IMR-90 (cell line): ENCODE results near the gene VEGFA. TPM values are rescaled to one million over a fixed set of nuclear protein-coding genes. Genes with fewer than 3 reads are reported as not detected.
A peak's percentile ranks its signal among the peaks of the same experiment; 100 is the strongest.

ENCODE experiments used
- ATAC-seq: fragments of 200-7000 bp; cut with Tn5 transposase; 2 replicates; pipeline ENCODE4 v1.9.1; 2020; ENCODE audit warnings: low read depth, mild to moderate bottlenecking, moderate library complexity
- BruUV-seq: library from RNA; stranded (reverse); fragments of 400-500 nt; replicated peaks from 2 replicates; lab custom pipeline; 2021; lab: Mats Ljungman, UMichigan
- CTCF ChIA-PET: fragments of 300-600 bp; formaldehyde crosslinking; extraction: SDS; loops from one replicate; lab custom pipeline; 2021; ENCODE audit warnings: antibody characterized with exemption; lab: Yijun Ruan, JAX
- POLR2A ChIA-PET: fragments of 300-600 bp; sonication (Branson Sonifier 250); formaldehyde crosslinking; loops from one replicate; lab custom pipeline; 2022; ENCODE audit warnings: antibody characterized with exemption; ENCODE audit not compliant: unreplicated experiment; lab: Charles Lee
- DNase-seq: peaks from one replicate; pipeline ENCODE4 v3.0.0; 2013
- H2AFZ ChIP-seq: replicated peaks from 2 replicates; pipeline ENCODE3; 2013; ENCODE audit warnings: low read length, mild to moderate bottlenecking; ENCODE audit not compliant: poor library complexity
- H2AK5ac ChIP-seq: 2 replicates; pipeline ENCODE4 v1.6.1; 2013; ENCODE audit warnings: low read depth, low read length, inconsistent platforms
- H2AK9ac ChIP-seq: replicated peaks from 2 replicates; pipeline ENCODE3; 2013; ENCODE audit warnings: mild to moderate bottlenecking, low read depth, low read length, moderate library complexity; ENCODE audit not compliant: poor library complexity
- H2BK120ac ChIP-seq: 2 replicates; pipeline ENCODE4 v1.6.1; 2013; ENCODE audit warnings: low read depth, low read length, inconsistent platforms
- H2BK15ac ChIP-seq: 3 replicates; pipeline ENCODE4 v1.6.1; 2013; ENCODE audit warnings: low read depth, low read length, inconsistent platforms
- H2BK20ac ChIP-seq: 2 replicates; pipeline ENCODE4 v1.6.1; 2013; ENCODE audit warnings: low read depth, mild to moderate bottlenecking, inconsistent platforms, low read length, moderate library complexity
- H2BK5ac ChIP-seq: 2 replicates; pipeline ENCODE4 v1.6.1; 2013; ENCODE audit warnings: mild to moderate bottlenecking, low read depth, low read length, inconsistent platforms; ENCODE audit not compliant: poor library complexity, severe bottlenecking
- H3K14ac ChIP-seq: replicated peaks from 2 replicates; pipeline ENCODE4 v1.6.1; 2013; ENCODE audit warnings: low read depth, low read length, inconsistent platforms
- H3K18ac ChIP-seq: 2 replicates; pipeline ENCODE4 v1.6.1; 2013; ENCODE audit warnings: low read depth, low read length, control low read depth
- H3K23ac ChIP-seq: 2 replicates; pipeline ENCODE4 v1.6.1; 2013; ENCODE audit warnings: low read depth, low read length, inconsistent platforms
- H3K27ac ChIP-seq: 2 replicates; pipeline ENCODE4 v1.5.1; 2013; ENCODE audit warnings: mild to moderate bottlenecking, control low read depth, low read length; ENCODE audit not compliant: insufficient read depth
- H3K27me3 ChIP-seq: 2 replicates; pipeline ENCODE4 v1.6.1; 2013; ENCODE audit warnings: low read length; ENCODE audit not compliant: control insufficient read depth, insufficient read depth
- H3K36me3 ChIP-seq: 2 replicates; pipeline ENCODE4 v1.6.1; 2013; ENCODE audit warnings: low read length, mixed read lengths; ENCODE audit not compliant: control insufficient read depth, insufficient read depth
- H3K4ac ChIP-seq: 2 replicates; pipeline ENCODE4 v1.6.1; 2013; ENCODE audit warnings: low read depth, low read length, inconsistent platforms
- H3K4me1 ChIP-seq: 2 replicates; pipeline ENCODE4 v1.6.1; 2013; ENCODE audit warnings: low read length, mixed read lengths; ENCODE audit not compliant: control insufficient read depth, insufficient read depth
- H3K4me2 ChIP-seq: 2 replicates; pipeline ENCODE4 v1.6.1; 2013; ENCODE audit warnings: low read depth, mild to moderate bottlenecking, control low read depth, low read length, moderate library complexity
- H3K4me3 ChIP-seq: 2 replicates; pipeline ENCODE4 v1.5.1; 2013; ENCODE audit warnings: low read depth, mild to moderate bottlenecking, control low read depth, low read length, moderate library complexity; ENCODE audit not compliant: insufficient read depth
- H3K56ac ChIP-seq: 2 replicates; pipeline ENCODE4 v1.6.1; 2013; ENCODE audit warnings: low read length, inconsistent platforms; ENCODE audit not compliant: insufficient read depth; ENCODE audit errors: extremely low read depth
- H3K79me1 ChIP-seq, 2 experiments: 2 replicates each; pipeline ENCODE4 v1.6.1; 2013; ENCODE audit warnings: low read length in 2 of 2, inconsistent platforms in 1 of 2, low read depth in 1 of 2
- H3K9ac ChIP-seq: 2 replicates; pipeline ENCODE4 v1.6.1; 2013; ENCODE audit warnings: low read depth, low read length, control low read depth
- H3K9me1 ChIP-seq: 2 replicates; pipeline ENCODE4 v1.6.1; 2013; ENCODE audit warnings: low read length, inconsistent platforms; ENCODE audit not compliant: insufficient read depth
- H3K9me3 ChIP-seq: 2 replicates; pipeline ENCODE4 v1.6.1; 2013; ENCODE audit warnings: low read length; ENCODE audit not compliant: control insufficient read depth, insufficient read depth
- H4K20me1 ChIP-seq: 2 replicates; pipeline ENCODE4 v1.6.1; 2013; ENCODE audit warnings: low read length, inconsistent platforms; ENCODE audit not compliant: insufficient read depth
- H4K5ac ChIP-seq: 2 replicates; pipeline ENCODE4 v1.6.1; 2013; ENCODE audit warnings: mild to moderate bottlenecking, low read depth, low read length, control low read depth
- H4K8ac ChIP-seq, 2 experiments: 2 replicates each; pipeline ENCODE4 v1.6.1; 2013; ENCODE audit warnings: low read depth in 2 of 2, low read length in 2 of 2, control low read depth in 1 of 2, inconsistent platforms in 1 of 2
- H4K91ac ChIP-seq: 2 replicates; pipeline ENCODE4 v1.6.1; 2013; ENCODE audit warnings: low read depth, low read length, inconsistent platforms; ENCODE audit not compliant: insufficient read depth
- BHLHE40 ChIP-seq: fragments of 150-350 bp; IDR thresholded peaks from 2 replicates; pipeline ENCODE4 v1.6.1; 2016; ENCODE audit warnings: mild to moderate bottlenecking, low read depth, low read length
- CEBPB ChIP-seq: IDR thresholded peaks from 2 replicates; pipeline ENCODE4 v1.6.1; 2012; ENCODE audit warnings: low read depth, low read length, improper control_type of control experiment
- CHD1 ChIP-seq: IDR thresholded peaks from 2 replicates; pipeline ENCODE4 v1.6.1; 2012; ENCODE audit warnings: low read depth, low read length, improper control_type of control experiment
- FOS ChIP-seq: fragments of 150-350 bp; IDR thresholded peaks from 2 replicates; pipeline ENCODE4 v1.6.1; 2016; ENCODE audit warnings: low read depth, low read length
- MAFK ChIP-seq: IDR thresholded peaks from 2 replicates; pipeline ENCODE4 v1.6.1; 2012; ENCODE audit warnings: low read depth, low read length, improper control_type of control experiment
- MAZ ChIP-seq: IDR thresholded peaks from 2 replicates; pipeline ENCODE4 v1.6.1; 2012; ENCODE audit warnings: low read depth, mild to moderate bottlenecking, low read length, improper control_type of control experiment, moderate library complexity, borderline replicate concordance
- MXI1 ChIP-seq: IDR thresholded peaks from 2 replicates; pipeline ENCODE4 v1.6.1; 2012; ENCODE audit warnings: low read depth, mild to moderate bottlenecking, low read length, moderate library complexity, borderline replicate concordance
- NFE2L2 ChIP-seq: fragments of 150-350 bp; IDR thresholded peaks from 2 replicates; pipeline ENCODE4 v1.6.1; 2016; ENCODE audit warnings: low read depth, mild to moderate bottlenecking, low read length
- POLR2A ChIP-seq: IDR thresholded peaks from 2 replicates; pipeline ENCODE4 v1.6.1; 2012; ENCODE audit warnings: mild to moderate bottlenecking, low read depth, low read length
- RCOR1 ChIP-seq: IDR thresholded peaks from 2 replicates; pipeline ENCODE4 v1.6.1; 2012; ENCODE audit warnings: mild to moderate bottlenecking, low read length, improper control_type of control experiment; ENCODE audit not compliant: insufficient replicate concordance
- RFX5 ChIP-seq: IDR thresholded peaks from 2 replicates; pipeline ENCODE4 v1.8.0; 2012; ENCODE audit warnings: low read depth, mild to moderate bottlenecking, low read length, moderate library complexity
- SMC3 ChIP-seq: fragments of 150-350 bp; IDR thresholded peaks from 2 replicates; pipeline ENCODE4 v1.6.1; 2016; ENCODE audit warnings: low read depth, mild to moderate bottlenecking, antibody characterized with exemption, low read length, moderate library complexity
- WGBS, 2 experiments: methylation state at CpG; one replicate each; pipeline versions ENCODE4 v1.1.5 to v1.1.7; 2013; ENCODE audit warnings: missing lambda C conversion rate in 2 of 2; ENCODE audit not compliant: insufficient read length in 1 of 2; ENCODE audit errors: extremely low coverage in 2 of 2; 5-methylcytosine and 5-hydroxymethylcytosine counted together
- dilution Hi-C: fragments of 300-500 bp; cut with HindIII; formaldehyde crosslinking; loops from one replicate; pipeline ENCODE4 v1.14.3; 2018; ENCODE audit warnings: low sequenced_read_pairs; ENCODE audit not compliant: unreplicated experiment
- in situ Hi-C: fragments of 300-500 bp; cut with MboI; formaldehyde crosslinking; loops from 3 replicates; pipeline ENCODE4 v1.14.3; 2019; ENCODE audit warnings: low sequenced_read_pairs, inconsistent platforms, mixed read lengths
- intact Hi-C: fragments of 100-400 bp; cut with micrococcal nuclease; formaldehyde crosslinking; loops from 2 replicates; pipeline ENCODE4 v1.10.0; 2022
- polyA plus RNA-seq, 3 experiments: library from polyadenylated mRNA; depleted of rRNA; stranded (reverse); fragments of >200 nt; gene quantifications; 2 replicates each; pipeline ENCODE4 v1.2.3, GENCODE V29; 2012; ENCODE audit warnings: low replicate concordance in 1 of 3
- total RNA-seq: library from RNA; depleted of rRNA; stranded (reverse); fragments of >200 nt; gene quantifications from 2 replicates; pipeline ENCODE4 v1.2.3, GENCODE V29; 2012
- TF ChIP-seq, protein P1 (sequence below): fragments of 150-350 bp; IDR thresholded peaks from 2 replicates; pipeline ENCODE4 v1.6.1; 2017; ENCODE audit warnings: mild to moderate bottlenecking, antibody characterized with exemption, low read length, low read depth
- TF ChIP-seq, protein P2 (sequence below): conservative IDR thresholded peaks from 2 replicates; pipeline ENCODE4 v1.5.1; 2012; ENCODE audit warnings: mild to moderate bottlenecking, low read depth, low read length, improper control_type of control experiment
- TF ChIP-seq, protein P3 (sequence below): fragments of 150-350 bp; IDR thresholded peaks from 2 replicates; pipeline ENCODE4 v1.6.1; 2016; ENCODE audit warnings: low read depth, mild to moderate bottlenecking, low read length, moderate library complexity, borderline replicate concordance

Gene VEGFA
- total and polyA plus RNA-seq, 2 of the 4 experiments (the other 2 are of a cell fraction): 190 to 234 TPM

DNA sequence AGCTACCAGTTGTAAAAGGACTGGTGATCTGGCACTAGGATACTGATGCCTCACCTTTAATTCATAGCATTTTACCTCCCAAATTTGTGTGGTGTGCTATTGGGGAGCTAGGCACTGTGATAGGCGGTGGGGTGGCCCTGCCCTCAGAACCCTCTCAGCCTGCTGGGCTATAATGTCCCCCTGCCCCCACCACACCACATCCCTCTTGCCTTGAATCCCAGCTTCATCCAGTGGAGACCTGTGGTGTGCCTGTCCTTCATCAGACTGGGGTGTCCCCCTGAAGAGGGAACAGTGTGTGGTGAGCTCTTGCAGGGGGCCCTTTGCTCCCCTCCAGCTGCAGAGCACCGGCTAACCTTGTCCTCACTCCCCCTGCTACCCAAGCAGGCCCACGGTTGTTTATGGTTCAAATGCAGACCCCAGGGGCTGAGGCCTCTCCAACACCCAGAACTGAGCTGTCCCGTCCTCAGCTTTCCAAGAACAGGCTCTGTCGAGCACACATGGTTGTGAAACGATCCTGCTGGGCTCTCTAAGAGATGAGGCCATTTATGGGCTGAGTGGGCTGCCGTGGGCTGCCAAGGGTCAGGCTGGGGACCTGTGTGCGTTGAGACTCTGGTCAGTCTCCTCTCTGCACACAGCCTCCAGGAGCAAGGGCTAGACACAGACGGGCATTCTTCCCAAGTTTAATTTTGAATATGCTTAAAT is 26.9 kb upstream of the VEGFA start:
- Histone ChIP-seq H4K8ac (no peak overlapping the region), H2AFZ (no peak overlapping the region), H3K23ac (no peak overlapping the region), H2AK9ac (no peak overlapping the region), H3K36me3 (no peaks in the 10 kb centered on the region), H3K18ac (no peak overlapping the region), H3K56ac (no peak overlapping the region), H2BK20ac (no peak overlapping the region), H3K9ac (no peak overlapping the region), H2AK5ac (no peak overlapping the region), H4K91ac (no peak overlapping the region), H2BK120ac (no peak overlapping the region), H3K9me1 (peaks cover 4% of the 10 kb centered on the region; the same call in 1 of the 2 replicates), H3K4me2 (no peak overlapping the region), H3K4me3 (no peak overlapping the region), H3K14ac (no peak overlapping the region), H2BK15ac (no peak overlapping the region), H2BK5ac (no peak overlapping the region), H4K20me1 (no peaks in the 10 kb centered on the region), H4K5ac (no peak overlapping the region), H3K4ac (no peak overlapping the region), H3K4me1 (peaks cover 2% of the 10 kb centered on the region; the same call in 1 of the 2 replicates), H3K9me3 (no peaks in the 10 kb centered on the region), H3K27ac (no peak overlapping the region), H3K79me1 (no peaks in the 10 kb centered on the region), H3K27me3 (peaks cover 32% of the 10 kb centered on the region)
- no TSS peak for BruUV-seq
- no peak for DNase-seq
- 20% methylated on average over 1 of the region's 9 CpGs; no CpG with 5 or more reads in 1 of the 2 experiments for WGBS, 2 experiments
- ATAC-seq: 0 out of 2 replicates have a peak, but pooled peaks have one; percentile 29
- dilution Hi-C loops (no loop called here), intact Hi-C loops (no loop called here), in situ Hi-C loops (no loop called here)
- CTCF ChIA-PET: interaction anchor here (0.6 kb wide), 1 partner anchor 34 kb away, joined by 3 read pairs; no protein-coding TSS in a partner anchor
- POLR2A ChIA-PET: no interaction called here
- TF ChIP-seq NFE2L2 (no peak), POLR2A (no peak), CEBPB (no peak), CHD1 (no peak), RFX5 (no peak), BHLHE40 (no peak), MXI1 (no peak), FOS (no peak), MAZ (no peak), MAFK (no peak), SMC3 (no peak), RCOR1 (no peak)
- TF ChIP-seq, protein P1, sequence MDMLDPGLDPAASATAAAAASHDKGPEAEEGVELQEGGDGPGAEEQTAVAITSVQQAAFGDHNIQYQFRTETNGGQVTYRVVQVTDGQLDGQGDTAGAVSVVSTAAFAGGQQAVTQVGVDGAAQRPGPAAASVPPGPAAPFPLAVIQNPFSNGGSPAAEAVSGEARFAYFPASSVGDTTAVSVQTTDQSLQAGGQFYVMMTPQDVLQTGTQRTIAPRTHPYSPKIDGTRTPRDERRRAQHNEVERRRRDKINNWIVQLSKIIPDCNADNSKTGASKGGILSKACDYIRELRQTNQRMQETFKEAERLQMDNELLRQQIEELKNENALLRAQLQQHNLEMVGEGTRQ: no peak
- TF ChIP-seq, protein P2, sequence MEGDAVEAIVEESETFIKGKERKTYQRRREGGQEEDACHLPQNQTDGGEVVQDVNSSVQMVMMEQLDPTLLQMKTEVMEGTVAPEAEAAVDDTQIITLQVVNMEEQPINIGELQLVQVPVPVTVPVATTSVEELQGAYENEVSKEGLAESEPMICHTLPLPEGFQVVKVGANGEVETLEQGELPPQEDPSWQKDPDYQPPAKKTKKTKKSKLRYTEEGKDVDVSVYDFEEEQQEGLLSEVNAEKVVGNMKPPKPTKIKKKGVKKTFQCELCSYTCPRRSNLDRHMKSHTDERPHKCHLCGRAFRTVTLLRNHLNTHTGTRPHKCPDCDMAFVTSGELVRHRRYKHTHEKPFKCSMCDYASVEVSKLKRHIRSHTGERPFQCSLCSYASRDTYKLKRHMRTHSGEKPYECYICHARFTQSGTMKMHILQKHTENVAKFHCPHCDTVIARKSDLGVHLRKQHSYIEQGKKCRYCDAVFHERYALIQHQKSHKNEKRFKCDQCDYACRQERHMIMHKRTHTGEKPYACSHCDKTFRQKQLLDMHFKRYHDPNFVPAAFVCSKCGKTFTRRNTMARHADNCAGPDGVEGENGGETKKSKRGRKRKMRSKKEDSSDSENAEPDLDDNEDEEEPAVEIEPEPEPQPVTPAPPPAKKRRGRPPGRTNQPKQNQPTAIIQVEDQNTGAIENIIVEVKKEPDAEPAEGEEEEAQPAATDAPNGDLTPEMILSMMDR: no peak
- TF ChIP-seq, protein P3, sequence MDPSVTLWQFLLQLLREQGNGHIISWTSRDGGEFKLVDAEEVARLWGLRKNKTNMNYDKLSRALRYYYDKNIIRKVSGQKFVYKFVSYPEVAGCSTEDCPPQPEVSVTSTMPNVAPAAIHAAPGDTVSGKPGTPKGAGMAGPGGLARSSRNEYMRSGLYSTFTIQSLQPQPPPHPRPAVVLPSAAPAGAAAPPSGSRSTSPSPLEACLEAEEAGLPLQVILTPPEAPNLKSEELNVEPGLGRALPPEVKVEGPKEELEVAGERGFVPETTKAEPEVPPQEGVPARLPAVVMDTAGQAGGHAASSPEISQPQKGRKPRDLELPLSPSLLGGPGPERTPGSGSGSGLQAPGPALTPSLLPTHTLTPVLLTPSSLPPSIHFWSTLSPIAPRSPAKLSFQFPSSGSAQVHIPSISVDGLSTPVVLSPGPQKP: no peak
